SKM-1 treated with dmso at 0.1 percent for 144 hours (cell line): ENCODE data around the gene TSPAN14.

Experiments used
- DNase-seq: peaks from one replicate; lab custom pipeline; 2025; ENCODE audit not compliant: unreplicated experiment; lab: John Stamatoyannopoulos, UW

The TSPAN14 gene

DNA sequence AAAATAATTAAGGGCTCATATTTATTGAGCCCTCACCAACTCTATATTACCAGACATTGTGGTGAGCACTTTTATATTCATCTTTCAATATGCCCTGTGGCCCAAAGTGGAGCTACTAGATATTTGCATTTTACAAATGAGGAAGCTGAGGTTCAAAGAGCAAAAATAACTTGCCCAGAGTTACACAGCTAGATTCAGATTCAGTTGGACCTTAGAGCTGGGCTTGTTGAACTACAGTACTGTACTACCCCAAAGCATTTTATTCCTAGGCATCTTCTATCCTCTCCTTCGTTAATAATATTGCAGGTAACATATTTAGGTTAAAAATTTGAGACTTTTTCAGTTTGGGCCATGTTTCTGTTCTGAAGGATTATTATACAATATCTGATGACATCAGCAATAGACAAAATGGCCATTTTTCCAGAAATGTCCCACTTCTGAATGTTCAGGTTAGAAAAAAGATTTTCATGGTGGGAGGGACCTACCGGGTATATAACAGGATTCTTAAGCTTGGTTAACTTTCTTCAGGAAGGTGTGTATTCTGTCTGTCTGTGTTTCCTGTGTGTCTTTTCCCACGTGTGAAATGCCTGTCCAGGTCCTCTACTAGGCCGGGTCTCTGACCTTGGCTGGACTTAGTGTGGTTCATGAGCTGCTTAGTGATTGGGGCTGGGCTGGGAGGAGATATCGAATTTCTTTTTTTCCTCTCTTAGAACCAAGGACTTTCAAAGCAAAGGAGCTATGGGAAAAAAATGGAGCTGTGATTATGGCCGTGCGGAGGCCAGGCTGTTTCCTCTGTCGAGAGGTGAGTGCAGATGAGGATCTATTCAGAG lies 32.2 kb upstream of the TSPAN14 start:
- DNase-seq: peak; percentile 71

DNA sequence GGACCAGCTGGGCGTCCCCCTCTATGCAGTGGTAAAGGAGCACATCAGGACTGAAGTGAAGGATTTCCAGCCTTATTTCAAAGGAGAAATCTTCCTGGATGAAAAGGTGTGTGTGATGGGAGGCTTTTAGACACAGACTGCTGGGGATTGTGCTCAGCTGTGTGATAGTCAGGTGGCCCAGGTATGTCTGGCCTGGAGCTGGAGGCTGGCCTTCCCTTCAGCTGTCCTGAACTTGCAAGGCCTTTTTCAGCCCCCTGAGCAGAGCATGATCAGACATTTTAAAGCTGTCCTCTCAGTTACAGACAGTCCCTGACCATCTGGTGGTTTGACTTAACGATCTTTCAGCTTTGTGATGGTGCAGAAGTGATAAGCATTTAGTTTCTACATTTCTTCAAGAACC lies 28.2 kb upstream of the TSPAN14 start:
- DNase-seq: no peak

DNA sequence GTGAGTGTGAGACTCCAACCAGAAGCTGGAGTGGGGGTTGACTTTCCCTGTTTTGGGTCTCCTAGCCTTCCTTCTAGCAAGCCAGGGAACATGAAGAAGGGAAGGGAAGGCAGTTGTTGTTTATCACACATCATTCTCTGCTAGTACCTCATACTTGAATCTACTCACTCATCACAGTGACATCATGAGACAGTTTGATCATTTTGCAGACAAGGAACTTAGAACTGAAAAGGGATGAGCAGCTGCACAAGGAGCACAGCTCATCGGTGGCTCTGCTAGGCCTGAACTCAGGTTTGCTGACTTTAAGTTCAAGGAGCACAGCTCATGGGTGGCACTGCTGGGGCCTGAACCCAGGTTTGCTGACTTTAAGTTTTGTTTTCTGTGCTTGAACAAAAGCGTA lies 26.6 kb upstream of the TSPAN14 start:
- DNase-seq: no peak

GRCh38 chr10:80429521-80429973 lies 24.6 kb upstream of the TSPAN14 start:
- no peak for DNase-seq

DNA sequence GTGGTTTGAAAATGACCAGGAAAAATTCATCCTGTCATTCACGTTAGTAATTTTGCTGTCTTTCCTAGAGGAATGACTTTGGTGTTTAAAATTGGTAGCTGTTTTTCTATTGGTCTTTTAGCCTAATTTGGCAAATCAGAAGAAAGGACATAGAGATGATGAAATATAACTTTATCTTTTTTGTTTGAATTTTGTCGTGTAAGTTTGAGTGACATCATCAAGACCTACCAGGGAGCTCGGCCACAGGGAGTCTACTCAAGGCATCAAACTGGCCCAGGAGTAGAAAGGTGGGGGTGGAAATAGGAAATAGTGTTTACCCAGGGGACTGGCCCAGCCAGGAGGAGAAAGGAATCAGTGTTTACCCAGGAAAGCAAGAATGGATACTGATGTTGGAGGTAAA lies 21.0 kb upstream of the TSPAN14 start:
- no peak for DNase-seq

DNA sequence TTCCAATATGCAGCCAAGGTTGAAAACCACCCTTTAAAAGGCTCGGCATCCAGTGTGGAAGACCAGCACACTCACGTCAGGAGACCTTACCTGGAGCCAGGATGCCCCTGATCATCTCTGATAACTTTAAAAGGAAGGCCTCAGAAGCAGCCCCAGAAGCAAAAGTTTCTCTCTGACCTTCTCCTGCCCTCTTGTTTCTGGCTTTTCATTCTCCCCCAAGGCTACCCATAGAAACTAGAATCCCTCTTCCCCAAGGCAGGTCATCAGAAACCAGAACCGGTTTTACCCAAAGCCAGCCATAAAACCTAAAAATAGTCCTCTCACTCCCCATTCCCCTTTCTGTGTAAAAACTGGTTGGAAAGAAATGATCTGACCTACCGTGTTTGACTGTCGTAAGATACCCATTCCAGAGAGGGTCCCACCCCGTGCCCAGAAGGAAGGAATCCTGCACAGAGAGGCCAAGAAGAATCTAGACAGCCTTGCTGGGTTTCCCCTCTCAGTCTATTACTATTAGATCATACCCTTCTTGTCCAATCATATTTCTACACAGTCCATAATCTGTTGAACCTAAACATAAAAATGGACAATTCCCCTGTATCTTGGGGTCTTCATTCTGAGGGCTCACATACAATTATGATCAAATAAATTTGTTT lies 17.5 kb upstream of the TSPAN14 start:
- no peak for DNase-seq

DNA sequence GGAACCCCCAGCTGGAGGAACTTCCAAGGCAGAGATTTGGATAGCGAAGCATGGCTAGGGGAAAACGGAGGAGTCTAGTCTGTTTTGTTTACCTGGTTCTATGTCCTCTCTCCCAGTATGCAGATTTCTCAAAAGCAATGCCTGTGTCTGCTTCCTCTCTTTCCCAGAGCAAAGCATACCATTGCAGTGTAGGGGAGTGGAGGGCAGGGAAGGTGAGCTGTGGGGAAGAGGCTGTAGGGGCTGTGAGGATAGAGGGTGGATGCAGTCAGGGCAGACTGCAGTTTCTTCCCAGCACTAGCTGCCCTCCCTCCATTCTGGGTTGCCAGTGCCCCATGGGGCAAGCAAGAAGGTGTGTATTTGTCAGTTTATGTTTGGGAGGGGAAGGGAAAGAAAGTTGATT lies 16.9 kb upstream of the TSPAN14 start:
- DNase-seq: no peak

DNA sequence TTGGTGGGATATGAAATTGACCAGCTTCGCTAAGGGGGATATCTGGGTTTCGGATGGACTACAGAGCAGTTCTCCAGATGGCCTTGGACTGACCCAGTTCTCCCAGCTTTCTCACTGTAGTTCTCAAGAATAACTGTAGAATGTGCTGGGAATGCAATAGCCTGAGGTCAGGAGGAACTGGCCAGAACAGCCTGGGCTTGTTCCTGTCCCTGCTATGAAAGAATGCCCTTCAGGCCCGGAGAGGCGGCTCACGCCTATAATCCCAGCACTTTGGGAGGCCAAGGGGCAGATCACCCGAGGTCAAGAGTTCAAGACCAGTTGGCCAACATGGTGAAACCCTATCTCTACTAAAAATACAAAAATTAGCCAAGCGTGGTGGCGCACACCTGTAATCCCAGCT lies 12.3 kb upstream of the TSPAN14 start:
- DNase-seq: no peak

GRCh38 chr10:80442879-80443278 lies 11.2 kb upstream of the TSPAN14 start:
- DNase-seq: no peak

DNA sequence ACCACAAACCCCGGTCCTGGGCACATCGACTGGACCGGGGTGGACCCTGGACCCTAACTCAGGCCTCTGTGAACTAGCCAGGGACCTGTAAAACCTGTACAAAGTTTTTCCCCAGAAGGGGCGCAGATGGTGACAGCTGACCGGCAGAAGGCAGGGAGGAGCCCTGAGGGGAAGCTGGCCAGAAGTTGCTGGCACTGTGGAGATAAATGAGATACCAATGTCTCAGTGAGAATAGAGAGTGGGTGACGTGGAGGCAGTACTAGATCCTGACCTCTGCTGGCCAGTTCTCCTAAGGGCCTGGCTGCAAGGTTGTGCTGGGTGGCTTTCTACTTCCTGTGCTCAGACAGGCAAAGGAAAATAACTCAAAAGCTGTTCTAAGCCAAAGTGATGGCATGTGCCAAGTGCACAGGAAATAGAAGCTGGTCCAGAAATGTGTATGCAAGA lies 10.6 kb upstream of the TSPAN14 start:
- peak; percentile 17 for DNase-seq

DNA sequence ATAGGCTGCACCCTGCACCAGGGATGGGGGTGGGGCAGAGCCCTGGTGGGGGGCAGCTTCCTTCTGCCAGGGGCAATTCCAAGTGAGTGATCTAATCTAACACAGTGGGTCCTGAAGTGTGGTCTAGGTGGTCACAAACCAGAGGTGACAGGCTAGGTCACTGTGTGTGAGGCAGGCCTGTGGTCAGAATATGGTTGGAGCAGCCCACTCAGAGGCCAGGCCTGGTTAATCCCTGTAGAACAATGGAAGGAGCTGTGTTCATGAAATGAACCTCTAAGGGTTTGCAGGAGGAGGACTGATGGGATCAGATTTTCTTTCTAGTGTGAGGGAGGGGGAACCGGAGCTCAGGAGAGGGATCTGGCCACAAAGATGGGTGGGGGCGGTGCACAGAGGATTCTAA lies 10.0 kb upstream of the TSPAN14 start:
- no peak for DNase-seq

GRCh38 chr10:80444646-80445319 lies 9.3 kb upstream of the TSPAN14 start:
- DNase-seq: peak; percentile 62

DNA sequence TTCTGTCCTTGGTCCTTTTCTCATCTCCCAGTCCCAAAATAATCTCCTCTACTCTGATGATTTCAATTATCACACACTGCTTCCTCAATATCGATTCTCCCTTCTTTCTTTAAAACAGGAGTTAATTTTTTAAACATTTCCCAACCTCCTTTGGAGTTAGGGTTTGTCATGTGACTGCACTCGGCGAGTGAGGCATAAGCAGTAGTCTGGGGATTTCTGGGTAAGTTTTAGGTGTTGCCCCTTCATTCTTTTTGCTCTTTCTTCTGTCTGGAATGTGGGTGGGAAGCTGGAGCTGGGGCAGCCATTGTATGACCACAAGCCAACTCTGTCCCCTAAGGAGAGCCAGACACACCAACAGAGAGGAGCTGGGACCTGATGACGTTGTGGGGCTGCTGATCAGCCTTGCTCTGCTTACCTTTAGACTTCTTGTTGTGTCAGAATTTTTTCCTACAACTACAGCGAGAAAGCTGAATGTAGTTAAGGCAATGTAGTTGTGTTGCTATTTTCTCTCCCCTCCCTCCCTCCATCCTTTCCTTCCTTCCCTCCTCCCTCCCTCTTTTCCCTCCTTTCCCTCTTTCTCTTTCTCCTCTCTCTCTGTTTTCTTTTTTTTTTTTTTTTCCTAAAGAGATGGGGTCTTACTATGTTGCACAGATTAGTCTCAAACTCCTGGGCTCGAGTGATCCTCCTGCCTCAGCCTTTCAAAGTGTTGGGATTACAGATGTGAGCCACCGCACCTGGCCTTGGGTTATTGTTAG lies 6.5 kb upstream of the TSPAN14 start:
- DNase-seq: no peak

DNA sequence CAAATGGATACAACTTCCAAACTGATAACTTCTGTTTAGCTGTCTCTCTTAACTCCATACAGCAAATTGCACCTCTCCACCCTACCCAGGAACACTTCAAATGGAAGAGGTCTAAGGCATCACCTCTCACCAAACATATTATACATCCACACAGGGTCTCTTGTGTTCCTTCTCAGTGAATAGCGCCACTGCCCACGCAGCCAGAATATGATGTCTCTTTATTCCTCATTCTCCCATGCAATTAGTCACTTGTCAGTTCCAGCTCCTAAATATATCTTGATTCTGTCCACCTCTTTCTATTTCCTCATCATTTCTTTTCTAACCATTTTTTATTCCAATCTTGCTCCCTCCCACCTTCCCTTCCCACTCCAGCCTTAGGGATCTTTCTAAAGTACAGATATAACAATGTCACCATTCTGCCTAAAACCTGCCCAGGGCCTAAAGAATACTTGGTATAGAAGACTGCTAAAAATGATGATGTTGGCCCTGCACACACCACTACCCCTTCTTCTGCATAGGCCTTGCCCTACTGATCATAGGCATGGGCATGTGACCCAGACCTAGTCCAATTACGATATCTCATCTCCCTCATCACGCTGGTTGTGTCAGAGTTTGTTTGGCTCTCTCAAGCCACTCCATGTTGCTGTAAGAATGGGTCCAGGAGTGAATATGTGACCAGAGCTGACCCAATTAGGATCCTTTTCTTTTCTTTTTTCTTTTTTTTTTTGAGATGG lies 5.7 kb upstream of the TSPAN14 start:
- no peak for DNase-seq

DNA sequence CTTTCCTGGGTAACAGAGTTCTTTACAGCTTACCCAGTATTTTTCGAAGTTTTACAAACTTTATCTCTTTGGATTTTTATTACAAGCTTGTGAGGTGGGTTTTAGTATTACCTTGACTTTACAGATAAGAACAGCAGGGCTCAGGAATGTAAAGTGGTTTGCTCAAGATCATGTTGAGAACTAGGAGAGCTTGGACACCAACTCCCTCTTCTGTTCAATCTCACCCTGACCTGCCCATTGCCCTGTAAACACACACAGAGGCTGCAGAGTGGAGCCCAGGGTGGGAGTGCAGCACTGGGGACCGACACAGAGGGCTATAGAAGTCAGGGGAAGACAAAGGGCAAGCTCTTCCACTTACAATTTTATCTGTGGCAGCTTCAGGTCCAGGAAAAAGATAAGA lies 4.6 kb upstream of the TSPAN14 start:
- no peak for DNase-seq

GRCh38 chr10:80451132-80451531 lies 3.0 kb upstream of the TSPAN14 start:
- no peak for DNase-seq

- DNase-seq: peak; percentile 14
Measured at GRCh38 chr10:80452069-80452468, 2.0 kb upstream of the TSPAN14 start.

- no peak for DNase-seq
Measured at GRCh38 chr10:80452640-80453039, 1.5 kb upstream of the TSPAN14 start.

DNA sequence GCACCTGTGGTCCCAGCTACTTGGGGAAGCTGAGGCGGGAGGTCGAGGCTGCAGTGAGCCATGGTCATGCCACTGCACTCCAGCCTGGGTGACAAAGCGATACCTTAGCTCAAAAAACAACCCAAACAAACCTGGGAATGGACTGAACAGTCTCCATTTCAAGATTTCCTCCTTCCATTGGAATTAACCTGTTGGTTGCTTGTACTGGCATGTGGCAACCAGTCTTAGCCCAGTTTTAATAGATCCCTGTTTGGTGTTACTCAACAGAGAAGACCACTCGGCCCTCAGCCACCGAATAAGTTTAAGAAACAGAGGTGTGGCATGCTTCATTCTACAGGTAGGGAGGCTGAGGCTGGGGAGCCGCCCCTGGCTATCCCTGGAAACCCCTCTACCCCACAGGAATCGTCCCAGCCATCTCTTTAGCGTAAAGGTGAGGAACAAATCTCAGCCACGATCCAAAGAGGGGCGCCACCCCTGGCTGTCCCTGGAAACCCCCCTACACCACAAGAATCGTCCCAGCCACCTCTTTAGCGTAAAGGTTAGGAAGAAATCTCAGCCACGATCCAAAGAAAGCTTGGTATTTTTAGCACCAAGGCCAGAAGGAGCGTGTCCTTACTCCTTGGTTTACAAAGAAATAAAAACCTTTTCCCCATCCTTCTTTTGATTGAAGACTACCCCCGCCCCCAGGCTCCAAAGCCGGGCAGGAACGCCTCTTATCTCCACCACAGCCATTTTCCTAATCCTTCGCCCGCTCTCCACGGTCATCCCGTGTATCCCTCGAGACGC lies 861 bp upstream of the TSPAN14 start:
- no peak for DNase-seq
